HG02623 (cell line): Measurements from ENCODE around the gene C2CD2L.
"Not testable (repeated sequence)": the region's sequence is repeated elsewhere in the genome, so short reads cannot be mapped to it uniquely, and the experiment has no call there.

ENCODE experiments used
- ATAC-seq: cut with Tn5 transposase; IDR thresholded peaks from one replicate; pipeline ENCODE4 v1.9.1; 2021; ENCODE audit warnings: moderate library complexity; ENCODE audit not compliant: unreplicated experiment

C2CD2L gene

DNA sequence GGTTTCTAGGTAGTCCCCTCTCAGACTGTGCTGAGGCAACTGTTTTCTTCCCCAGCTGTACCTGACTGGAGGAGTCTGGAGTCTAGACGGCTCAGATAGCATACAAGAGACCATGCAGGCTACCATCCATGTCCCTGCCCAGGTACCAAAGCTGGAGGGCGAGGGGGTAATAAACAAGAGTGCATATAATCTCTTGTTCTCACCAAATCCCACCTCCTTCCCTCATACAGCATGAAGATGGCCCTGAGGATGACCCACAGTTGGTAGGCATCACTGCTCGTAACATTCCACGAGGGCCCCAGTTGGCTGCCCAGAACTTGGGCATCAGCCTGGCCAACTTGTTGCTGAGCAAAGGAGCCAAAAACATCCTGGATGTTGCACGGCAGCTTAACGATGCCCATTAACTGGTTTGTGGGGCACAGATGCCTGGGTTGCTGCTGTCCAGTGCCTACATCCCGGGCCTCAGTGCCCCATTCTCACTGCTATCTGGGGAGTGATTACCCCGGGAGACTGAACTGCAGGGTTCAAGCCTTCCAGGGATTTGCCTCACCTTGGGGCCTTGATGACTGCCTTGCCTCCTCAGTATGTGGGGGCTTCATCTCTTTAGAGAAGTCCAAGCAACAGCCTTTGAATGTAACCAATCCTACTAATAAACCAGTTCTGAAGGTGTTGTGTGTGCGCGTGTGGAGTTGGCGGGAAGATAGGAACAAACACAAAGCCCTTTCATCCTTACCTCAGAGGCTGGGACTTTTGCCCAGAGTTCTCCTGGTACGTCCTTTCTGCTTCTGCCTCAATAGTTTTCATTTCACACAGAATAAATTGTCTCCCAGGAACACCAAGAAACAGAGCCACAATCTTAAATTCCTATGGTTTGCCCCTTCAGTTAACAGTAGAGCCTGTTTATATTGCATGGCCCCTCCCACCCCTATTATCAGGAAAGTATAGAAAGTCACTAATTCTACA is 14.0 kb upstream of the C2CD2L start:
- ATAC-seq, result no peak

DNA sequence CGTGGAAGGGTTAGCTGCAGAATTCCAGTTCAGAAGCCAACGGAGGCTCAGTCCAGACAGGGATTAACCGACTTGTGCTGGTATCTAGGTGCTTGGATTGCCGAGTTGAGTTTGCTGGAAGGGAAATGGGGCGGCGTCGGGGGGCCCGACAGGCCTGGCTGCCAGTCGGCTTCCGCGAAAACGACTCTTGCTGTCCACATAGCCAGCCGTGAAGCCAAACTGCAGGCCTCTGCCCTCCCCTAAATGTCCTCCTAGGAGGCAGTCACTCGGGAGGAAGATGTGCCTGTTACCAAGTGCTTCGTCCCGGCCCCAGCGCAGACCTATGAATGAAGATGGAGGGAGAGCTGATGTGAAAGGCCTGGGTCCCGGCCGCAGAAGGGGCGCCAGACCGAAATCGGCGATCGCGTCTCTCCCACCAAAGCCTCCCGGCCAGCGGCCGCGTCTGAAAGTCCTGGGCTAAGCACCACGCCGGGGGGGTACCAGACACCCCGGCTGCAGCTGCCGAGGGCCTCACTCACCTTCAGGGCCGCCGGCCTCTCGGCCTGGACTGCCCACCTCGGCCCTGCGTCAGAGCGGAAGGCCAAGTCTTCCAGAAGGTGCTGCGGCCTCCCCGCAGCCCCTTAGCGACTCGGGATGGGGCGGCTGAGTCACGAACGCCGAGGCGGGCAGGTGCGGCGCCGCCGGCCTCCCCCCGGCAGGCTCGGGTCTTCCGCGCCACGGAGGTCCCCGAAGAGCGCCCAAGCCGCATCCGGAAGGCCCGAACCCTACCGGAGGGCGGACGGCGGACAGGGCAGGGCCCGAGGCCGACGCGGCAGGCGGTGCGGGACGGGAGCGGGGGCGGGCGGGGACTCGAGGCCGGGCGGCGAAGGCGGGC is 13.0 kb upstream of the C2CD2L start:
- ATAC-seq, result peak; percentile 1

DNA sequence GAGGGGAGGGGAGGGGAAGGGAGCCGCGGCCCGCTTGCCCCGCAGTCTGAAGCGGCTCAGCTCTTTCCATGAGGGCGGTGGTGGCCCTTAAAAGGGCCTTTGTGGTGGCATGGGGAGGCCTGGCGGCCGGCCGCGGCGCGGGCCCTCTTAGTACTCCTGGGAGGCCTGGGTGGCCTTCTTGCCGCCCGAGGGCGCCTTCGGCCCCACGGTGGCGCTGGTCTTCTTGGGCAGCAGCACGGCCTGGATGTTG is 12.4 kb upstream of the C2CD2L start:
- ATAC-seq, result peak; percentile 36

DNA sequence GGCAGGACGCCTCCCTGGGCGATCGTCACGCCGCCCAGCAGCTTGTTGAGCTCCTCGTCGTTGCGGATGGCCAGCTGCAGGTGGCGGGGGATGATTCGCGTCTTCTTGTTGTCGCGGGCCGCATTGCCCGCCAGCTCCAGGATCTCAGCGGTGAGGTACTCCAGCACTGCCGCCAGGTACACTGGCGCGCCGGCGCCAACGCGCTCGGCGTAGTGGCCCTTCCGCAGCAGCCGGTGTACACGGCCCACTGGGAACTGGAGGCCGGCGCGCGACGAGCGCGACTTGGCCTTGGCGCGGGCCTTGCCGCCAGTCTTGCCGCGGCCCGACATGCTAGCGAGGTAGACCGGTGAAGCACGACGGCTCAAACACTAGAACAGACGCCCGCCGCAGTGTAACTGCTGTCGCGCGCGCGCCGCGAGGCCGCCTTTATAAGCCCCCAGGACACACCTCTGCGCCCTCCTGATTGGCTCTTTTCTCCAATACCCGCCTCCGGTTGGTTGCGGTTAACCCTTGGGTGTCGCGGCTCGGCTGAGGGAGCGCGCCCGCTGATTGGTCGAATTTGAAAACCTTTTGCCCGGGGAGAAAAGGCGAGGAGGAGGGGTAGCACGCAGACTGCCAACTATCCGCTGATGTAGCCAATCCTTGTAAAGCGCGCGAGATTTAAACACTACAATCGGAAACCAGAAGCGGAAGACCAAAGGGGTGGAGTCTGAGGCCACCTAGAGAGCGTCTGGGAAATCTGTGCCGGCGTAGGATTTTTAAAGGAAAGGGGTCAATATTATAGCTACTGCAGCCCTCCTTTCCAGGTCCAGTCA is 11.9 kb upstream of the C2CD2L start:
- ATAC-seq, result peak; percentile 77

DNA sequence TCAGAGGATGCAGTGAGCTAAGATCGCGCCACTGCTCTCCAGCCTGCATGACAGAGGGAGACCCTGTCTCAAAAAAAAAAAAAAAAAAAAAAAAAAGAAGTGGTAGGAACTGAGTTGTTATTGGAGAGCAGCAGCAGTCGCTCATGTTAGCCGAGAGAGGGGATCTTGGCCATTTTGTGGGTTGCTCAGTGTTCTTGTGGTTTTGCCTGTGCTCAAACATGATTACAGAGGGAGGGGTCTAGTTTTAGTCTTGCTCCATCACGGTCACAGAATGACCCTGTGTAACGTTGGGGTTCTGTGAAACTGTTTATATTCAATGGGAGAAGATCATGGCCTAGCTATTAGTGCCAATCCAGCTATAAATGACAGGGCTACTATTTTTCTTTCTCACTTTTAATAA is 7.4 kb upstream of the C2CD2L start:
- ATAC-seq, result no peak

DNA sequence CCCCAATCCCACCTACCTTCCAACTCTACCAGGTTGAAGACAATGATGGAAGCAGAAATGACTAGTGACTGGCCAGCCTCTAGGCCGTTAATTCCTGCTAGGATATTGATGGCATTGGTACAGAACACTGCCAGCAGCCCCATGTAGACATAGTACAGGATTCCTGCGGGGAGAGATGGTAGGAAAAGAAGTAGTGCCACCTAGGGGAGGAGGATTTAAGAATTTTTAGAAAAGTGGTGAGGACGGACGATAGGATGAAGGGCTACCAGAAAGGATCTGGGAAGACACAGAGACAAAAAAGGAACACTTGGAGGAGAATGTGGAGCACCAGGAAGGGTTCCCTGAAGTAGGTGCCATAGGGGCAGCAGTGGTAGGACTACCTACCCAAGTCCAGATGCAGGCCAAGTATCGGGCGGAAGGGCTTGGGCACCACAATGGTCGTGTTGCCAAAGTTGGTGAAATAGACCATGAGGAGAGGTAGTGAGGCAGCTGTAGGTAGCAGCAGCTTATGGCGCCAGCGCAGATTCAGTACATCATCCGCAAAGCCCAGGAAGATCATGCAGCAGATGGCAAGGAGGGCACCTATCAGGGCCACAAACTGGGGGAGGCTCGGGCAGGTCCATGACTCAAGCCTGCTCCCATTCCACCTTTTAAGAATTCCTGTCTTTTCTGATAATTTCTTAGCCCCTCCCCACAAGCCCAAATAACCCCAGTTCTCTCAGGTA is 6.7 kb upstream of the C2CD2L start:
- ATAC-seq, result no peak

DNA sequence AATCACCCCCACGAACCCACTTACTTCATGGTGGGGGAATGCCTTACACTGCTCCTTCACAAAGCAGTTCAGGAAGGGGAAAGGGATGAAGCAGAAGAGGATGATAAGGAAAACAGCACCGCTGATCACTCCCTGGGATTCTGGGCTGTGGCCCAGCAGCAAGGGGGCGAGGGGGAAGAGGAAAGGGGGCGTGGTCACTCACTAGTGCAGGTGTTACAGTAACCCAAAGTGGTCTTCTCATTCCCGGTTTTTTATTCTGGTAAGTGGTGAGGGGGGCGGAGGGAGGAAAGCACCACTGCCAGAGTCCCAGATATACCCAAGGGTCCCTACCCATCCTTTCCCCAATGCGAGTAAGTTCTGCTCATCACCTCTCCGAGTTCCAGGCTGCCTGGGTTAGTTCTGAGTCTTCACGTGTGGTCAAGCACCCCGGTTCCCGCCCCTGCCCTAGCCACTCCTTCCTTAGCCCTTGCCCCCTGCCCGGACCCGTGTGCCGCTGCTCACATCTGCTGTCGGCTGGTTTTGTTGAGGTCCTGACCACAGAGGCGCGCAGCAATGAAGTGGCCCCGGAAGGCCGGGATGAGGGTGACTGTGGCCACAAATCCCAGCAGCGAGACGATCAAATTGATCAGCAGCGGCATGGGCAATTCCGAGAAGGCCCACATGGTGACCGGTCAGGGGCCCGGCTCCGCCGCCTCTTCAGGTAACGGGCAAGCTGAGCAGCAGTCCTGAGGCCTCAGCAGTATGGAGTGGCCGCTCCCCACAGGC is 6.0 kb upstream of the C2CD2L start:
- ATAC-seq, result peak; percentile 11

DNA sequence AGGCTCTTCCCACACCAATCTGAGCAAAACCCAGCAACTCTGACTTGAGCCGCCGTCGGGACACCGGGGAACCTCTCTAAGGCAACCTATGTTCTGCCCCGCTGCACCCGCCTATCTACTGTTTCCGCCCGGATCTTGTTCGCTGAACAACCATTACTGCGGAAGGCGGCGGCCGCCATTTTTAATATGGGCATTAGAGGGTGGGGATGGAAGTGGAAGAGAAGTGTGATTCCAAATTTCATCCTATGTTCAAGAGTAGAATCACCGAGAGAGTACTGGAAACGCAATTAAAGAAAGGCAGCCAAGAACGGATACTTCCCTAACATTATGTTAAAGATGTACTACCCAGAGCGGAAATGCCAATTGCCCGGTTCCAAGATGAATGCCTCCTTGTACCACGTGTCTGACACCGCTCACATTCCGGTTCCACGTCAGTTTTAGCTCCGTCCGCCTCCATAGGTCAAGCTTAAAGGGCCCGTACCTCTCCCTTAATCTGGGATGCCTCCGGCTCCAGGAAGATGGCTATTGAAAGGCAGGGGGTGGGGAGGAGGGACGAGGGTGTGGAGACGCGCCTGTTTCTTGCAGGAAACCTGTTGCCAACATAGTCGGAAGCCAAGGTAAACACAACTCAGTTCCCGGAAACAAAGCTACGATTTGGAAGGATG is 5.3 kb upstream of the C2CD2L start, which contains the start of gene DPAGT1:
TSS of gene DPAGT1 (minus strand) at position 95 of the 665 bp plus-strand sequence. CDS start 198 bp downstream, outside the sequence.
- ATAC-seq, result peak; percentile 79

DNA sequence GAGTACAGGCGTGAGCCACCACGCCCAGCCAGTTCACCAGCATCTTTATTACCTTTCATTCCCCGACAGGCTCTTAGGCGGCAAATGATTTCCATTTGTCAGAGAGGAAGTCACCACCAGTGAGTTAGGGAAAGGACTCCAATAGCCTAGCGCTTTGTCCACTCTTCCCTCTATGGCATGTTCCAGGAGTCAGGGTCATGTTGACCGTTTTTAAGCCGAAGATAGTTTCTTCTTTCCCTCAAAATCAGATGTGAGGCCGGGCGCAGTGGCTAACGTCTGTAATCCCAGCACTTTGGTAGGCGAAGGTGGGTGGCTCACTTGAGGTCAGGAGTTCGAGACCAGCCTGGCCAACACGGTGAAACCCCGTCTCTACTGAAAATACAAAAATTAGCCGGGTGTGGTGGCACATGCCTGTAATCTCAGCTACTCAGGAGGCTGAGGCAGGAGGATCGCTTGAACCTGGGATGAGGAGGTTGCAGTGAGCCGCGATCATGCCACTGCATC is 3.9 kb upstream of the C2CD2L start:
- not testable (repeated sequence) for ATAC-seq

DNA sequence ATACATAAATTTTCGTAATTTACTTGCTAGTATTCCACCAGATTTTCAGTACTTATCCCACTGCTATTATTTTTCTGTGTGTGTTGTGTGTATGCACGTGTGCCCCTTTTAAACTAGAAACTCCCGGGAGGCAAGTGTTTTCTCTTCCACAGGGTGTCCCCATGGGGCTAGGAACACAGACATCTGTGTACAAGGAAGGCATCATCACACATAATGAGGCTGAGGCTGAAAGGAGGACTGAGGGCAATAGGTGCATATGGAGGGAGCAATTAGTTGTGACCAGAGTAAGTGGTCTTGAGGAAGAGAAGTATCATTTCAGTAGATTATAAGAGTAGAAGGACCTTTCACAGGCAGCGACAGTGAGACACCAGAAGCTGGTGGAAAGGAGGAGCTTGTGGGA is 3.4 kb upstream of the C2CD2L start:
- no peak for ATAC-seq

DNA sequence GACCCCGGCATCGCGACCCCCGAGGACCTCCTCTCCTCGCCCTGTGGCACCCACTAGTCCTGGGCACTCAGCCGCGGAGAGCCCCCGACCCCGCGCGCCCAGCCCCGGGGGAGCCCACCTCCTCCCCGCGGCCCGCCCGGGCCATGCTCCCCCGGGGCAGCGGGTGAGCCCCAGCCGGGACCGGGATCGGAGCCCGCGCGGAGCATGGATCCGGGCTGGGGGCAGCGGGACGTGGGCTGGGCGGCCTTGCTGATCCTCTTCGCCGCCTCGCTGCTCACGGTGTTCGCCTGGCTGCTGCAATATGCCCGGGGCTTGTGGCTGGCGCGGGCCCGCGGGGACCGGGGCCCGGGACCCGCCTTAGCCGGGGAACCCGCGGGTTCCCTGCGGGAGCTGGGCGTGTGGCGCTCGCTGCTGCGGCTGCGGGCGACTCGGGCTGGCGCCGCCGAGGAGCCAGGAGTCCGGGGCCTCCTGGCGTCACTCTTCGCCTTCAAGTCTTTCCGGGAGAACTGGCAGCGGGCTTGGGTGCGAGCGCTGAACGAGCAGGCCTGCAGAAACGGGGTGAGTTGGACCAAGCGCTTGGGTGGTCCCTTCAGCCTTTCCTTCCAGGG is 498 bp downstream of the C2CD2L start:
- ATAC-seq, result peak; percentile 12

DNA sequence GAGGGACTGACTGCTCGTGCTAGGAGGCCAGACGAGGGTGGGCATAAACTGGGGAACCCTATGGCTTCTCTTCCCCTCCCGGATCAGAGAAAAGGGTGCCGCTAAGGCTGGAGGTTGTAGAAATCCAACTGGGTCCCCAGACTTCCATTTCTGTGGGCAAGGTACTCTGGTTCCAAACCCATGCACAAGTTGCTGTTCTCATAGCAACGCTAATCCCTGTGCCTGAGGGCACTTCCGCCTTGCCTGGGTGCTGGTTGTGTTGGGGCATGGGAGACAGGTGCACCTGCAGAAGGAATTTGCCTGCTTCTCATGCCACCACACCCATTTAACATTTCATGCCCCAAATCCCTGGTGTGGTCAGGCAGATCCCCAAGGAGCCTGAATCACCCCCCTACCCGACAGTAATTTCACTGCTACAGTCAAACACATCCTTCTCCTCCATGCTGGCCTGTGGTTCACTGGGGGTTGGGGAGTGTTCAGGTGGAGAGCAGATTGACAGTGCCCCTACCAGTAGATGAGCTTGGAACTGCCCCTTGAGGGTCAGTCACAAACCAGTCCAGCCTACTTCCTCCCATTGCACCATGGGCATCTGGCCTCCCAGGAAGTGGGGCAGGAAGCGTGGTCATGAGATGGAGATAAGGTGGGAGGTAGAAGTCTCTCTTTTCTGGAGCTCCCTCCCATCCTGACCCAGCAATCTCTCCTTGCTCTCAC is 1.2 kb downstream of the C2CD2L start:
- no peak for ATAC-seq

DNA sequence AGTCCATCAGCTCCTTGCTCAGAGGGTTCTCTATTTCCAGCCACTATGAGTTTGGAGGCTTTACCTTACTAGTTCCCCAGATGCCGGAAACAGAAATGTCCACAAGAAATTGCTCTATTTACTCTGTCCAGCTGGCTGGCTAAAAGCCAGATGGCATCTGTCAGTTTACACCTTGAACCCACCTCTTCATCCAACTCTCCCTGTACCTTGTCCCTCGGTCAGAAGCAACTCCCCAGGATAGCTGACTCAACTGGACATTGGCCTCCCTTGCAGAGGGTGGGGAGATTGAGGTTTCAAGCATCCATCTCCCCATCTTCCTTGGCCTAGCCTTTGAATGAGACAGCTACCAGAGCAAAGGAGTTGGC is 1.7 kb downstream of the C2CD2L start:
- no peak for ATAC-seq

DNA sequence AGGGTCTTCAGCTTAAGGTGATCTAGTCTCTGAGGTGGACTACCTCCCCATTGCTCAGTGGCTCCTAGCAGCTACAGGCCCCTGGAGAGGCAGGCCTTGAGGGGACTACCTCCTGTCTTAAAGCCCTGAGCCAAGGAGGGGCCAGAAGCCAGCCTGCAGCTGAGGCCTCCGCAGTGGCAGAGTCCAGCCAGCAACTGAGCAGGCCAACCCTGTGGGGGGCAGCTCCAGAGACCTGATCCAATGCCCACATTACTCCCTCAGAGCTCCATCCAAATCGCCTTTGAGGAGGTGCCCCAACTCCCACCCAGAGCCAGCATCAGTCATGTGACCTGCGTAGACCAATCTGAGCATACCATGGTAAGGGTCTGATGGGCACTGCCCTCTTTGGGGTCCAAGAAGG is 2.7 kb downstream of the C2CD2L start:
- ATAC-seq, result no peak

DNA sequence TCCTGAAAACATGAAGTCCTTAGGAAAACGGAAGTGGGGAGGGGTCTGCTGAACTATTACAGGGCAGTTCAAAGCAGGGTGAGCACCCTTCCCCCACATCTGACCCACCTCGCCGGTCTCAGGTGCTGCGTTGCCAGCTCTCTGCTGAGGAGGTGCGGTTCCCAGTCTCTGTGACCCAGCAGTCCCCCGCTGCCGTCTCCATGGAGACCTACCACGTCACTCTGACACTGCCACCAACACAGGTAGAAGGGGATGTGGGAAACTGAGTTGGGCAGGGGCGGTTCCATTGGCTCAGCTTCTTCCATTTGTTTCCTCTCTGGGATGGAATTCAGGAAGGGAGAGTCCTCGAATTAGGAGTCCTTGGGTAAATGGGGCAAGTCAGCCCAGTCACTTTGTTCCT is 3.3 kb downstream of the C2CD2L start:
- ATAC-seq, result no peak

DNA sequence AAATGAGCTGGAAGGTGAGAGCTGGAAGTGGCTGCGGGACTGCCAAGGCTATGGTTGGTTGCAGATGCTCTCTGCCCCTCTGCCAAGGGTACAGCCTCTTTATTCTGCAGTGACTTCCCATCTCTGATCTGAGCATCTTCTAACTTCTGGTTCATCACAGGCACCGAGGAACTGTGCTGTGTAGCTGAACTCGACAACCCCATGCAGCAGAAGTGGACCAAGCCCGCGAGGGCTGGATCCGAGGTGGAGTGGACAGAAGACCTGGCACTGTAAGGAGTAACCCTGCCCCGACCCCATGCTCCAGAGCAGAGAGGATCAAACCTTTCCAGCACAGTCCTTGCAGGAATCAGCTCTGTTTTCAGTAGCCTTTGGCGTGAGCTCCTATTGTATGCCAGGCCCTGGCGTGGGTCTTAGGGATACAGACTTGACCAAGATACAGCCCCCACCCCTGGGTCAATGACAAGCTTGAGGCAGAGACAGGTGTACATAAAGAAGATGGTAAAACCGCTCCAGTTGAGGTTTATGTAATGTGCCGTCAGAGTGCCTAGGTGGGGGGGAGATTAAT is 4.3 kb downstream of the C2CD2L start:
- no peak for ATAC-seq

DNA sequence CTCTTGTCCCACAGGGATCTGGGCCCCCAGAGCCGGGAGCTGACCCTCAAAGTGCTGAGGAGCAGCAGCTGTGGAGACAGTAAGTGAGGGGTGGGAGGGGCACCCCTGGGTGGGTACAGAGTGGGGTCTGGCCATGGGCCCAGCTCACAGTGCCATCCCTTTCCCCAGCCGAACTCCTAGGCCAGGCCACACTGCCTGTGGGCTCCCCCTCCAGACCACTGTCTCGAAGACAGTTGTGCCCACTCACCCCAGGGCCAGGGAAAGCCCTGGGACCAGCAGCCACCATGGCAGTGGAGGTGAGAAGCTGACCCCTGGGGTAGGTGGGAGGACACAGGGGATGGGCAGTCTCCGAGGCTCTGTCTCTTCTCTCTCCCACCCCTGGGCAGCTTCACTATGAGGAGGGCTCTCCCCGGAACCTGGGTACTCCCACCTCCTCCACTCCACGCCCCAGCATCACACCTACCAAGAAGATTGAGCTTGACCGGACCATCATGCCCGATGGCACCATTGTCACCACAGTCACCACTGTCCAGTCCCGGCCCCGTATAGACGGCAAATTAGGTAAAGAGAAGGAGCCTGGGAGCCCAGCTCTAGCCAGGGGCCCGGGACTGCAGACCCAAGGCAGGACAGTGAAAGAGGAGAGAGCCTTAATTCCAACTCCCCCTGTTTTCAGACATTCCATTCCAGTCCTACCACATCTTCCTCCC is 5.3 kb downstream of the C2CD2L start:
- no peak for ATAC-seq
